Stimulated activated naive B cell treated with anti-CD40 and anti-IgM and Interleukin-4, amounts not matched to agents 10 μg/mL and 1 μg/mL and 100 μg/mL, for 72 hours (primary cell): Measurements from ENCODE around the gene CHMP3.

Source experiments
- ATAC-seq, 2 donors: fragments of 150-1000 bp; cut with Tn5 transposase; replicated peaks; 2 replicates each; pipeline ENCODE4 v1.10.0; 2021; ENCODE audit warnings: moderate library complexity in 1 of 2
- DNase-seq: peaks from one replicate; pipeline ENCODE4 v3.0.0; 2021
- H3K27ac Mint-ChIP-seq: one replicate; pipeline ENCODE4 v1.8.0; 2022; ENCODE audit warnings: mild to moderate bottlenecking, mixed read lengths
- H3K27me3 Mint-ChIP-seq, 2 donors: one replicate each; pipeline ENCODE4 v1.8.0; 2022; ENCODE audit warnings: mixed read lengths in 2 of 2
- H3K36me3 Mint-ChIP-seq, 2 donors: one replicate each; pipeline ENCODE4 v1.8.0; 2022; ENCODE audit warnings: mixed read lengths in 2 of 2, mild to moderate bottlenecking in 1 of 2
- H3K4me1 Mint-ChIP-seq, 2 donors: one replicate each; pipeline ENCODE4 v1.8.0; 2022; ENCODE audit warnings: mixed read lengths in 2 of 2, mild to moderate bottlenecking in 1 of 2
- H3K4me3 Mint-ChIP-seq, 2 donors: one replicate each; pipeline ENCODE4 v1.8.0; 2022; ENCODE audit warnings: mild to moderate bottlenecking in 2 of 2, mixed read lengths in 2 of 2, moderate library complexity in 1 of 2
- H3K9me3 Mint-ChIP-seq, 2 donors: one replicate each; pipeline ENCODE4 v1.8.0; 2022; ENCODE audit warnings: mixed read lengths in 2 of 2, mild to moderate bottlenecking in 1 of 2

Gene CHMP3

GRCh38 chr2:86484385-86484784 lies 78.9 kb downstream of the CHMP3 start:
- no peaks in the 10 kb centered on the region for H3K9me3 Mint-ChIP-seq
- H3K27ac Mint-ChIP-seq: no peak overlapping the region
- peaks cover 0 to 5% of the 10 kb centered on the region in 2 donors for H3K4me1 Mint-ChIP-seq
- ATAC-seq: no peak
- no peak overlapping the region for H3K4me3 Mint-ChIP-seq
- H3K36me3 Mint-ChIP-seq: peaks cover 45 to 79% of the 10 kb centered on the region in 2 donors
- DNase-seq: no peak
- no peaks in the 10 kb centered on the region for H3K27me3 Mint-ChIP-seq

DNA sequence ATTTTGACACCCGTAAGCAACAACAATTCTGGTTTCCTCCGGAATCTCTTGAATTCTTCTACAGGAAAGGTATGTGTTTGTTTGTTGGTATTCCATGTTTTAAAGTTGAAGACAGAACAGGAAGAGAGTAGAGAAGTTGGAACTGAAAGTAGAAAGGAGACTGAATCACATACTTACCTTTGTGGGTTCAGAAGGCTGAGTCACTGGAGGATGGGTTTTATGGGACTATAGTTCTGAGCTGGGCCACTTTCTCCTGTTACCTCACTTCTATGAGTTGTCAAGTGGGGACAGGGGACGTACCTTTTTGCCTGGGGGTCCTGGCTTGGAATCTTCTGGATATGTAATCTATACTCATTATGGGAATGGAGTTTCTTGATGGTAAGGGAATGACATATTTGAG lies 81.2 kb downstream of the CHMP3 start:
- H3K4me3 Mint-ChIP-seq: no peak overlapping the region
- no peaks in the 10 kb centered on the region for H3K27me3 Mint-ChIP-seq
- ATAC-seq: no peak

DNA sequence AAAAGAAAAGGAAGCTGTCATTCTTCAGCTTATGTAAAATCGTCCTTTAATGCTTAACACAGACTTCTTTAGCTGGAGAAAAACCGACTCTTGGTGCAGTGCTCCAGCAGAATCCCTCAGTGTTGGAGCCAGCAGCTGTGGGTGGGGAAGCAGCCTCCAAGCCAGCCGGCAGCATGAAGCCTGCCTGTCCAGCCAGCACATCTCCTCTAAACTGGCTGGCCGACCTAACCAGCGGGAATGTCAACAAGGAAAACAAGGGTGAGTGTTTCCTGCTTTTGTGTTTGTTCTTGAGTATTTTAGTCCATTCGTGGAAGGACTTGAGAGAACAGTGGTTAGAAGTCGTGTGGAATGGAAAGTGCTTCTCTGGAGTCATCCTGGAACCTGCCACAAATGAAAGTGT lies 83.1 kb downstream of the CHMP3 start:
- Mint-ChIP-seq H3K4me3 (no peak overlapping the region), H3K9me3 (no peaks in the 10 kb centered on the region), H3K4me1 (peaks cover 0 to 4% of the 10 kb centered on the region in 2 donors), H3K27me3 (no peaks in the 10 kb centered on the region), H3K27ac (peak overlapping the region; percentile 6), H3K36me3 (peaks cover 47 to 76% of the 10 kb centered on the region in 2 donors)
- DNase-seq (no peak), ATAC-seq (no peak)

More for the DNA sequence above, 81.2 kb downstream of the CHMP3 start:
- DNase-seq: no peak
- no peaks in the 10 kb centered on the region for H3K9me3 Mint-ChIP-seq
- H3K27ac Mint-ChIP-seq: peak overlapping the region; percentile 37
- H3K4me1 Mint-ChIP-seq: peaks cover 0 to 5% of the 10 kb centered on the region in 2 donors
- peaks cover 55 to 82% of the 10 kb centered on the region in 2 donors for H3K36me3 Mint-ChIP-seq

DNA sequence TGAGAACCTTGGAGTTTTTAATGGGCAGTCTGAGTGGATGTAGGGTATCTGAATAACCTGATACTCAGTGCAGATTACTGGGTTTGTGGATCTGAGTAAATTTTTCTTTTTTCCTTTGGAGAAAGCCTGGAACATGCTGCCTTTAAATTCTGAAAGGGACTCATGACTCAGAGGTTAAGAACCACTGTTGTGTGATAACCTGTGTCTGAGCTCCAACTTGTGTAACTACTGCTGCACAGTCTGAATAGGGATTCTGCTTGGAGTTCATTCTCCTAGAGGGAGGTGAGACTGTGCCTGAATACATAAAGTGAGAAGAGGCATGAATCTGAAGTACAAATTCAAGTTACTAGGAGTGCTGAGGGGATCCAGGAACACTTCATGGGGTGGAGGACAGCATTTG lies 85.9 kb downstream of the CHMP3 start:
- Mint-ChIP-seq H3K27ac (no peak overlapping the region), H3K9me3 (no peaks in the 10 kb centered on the region), H3K4me3 (no peak overlapping the region), H3K4me1 (peaks cover 0 to 2% of the 10 kb centered on the region in 2 donors), H3K27me3 (no peaks in the 10 kb centered on the region), H3K36me3 (peaks cover 37 to 71% of the 10 kb centered on the region in 2 donors)
- ATAC-seq (no peak), DNase-seq (no peak)

- peaks cover 37 to 70% of the 10 kb centered on the region in 2 donors for H3K36me3 Mint-ChIP-seq
- no peaks in the 10 kb centered on the region for H3K9me3 Mint-ChIP-seq
- H3K27me3 Mint-ChIP-seq: no peaks in the 10 kb centered on the region
- no peak overlapping the region for H3K27ac Mint-ChIP-seq
- ATAC-seq (no peak), DNase-seq (no peak)
- peaks cover 0 to 1% of the 10 kb centered on the region in 2 donors for H3K4me1 Mint-ChIP-seq
- H3K4me3 Mint-ChIP-seq: no peak overlapping the region
These were observed 86.3 kb downstream of the CHMP3 start for GRCh38 chr2:86476918-86477317.

DNA sequence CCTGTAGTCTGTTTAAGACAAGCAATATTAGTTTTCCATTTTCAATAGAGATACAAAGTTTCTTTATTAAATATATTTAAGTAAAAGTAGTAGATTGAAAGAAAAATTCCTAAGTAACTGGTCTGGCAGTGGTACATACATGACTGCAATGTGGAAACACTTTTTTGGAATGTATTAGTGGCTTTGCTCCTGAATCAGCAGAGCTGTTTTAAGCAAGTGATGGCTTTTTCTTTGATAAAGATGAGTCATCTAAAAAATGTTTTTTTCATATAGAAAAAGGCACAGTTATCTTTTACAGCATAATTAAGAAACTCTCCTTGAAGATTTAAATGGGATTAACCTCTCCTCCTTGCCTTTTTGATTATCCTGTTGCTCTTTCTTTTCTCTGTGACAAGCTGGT lies 87.2 kb downstream of the CHMP3 start:
- Mint-ChIP-seq H3K27ac (no peak overlapping the region), H3K4me1 (no peaks in the 10 kb centered on the region), H3K9me3 (no peaks in the 10 kb centered on the region), H3K36me3 (peaks cover 36 to 69% of the 10 kb centered on the region in 2 donors), H3K27me3 (no peaks in the 10 kb centered on the region), H3K4me3 (no peak overlapping the region)
- ATAC-seq: no peak
- no peak for DNase-seq

GRCh38 chr2:86471637-86472036 lies 91.6 kb downstream of the CHMP3 start:
- Mint-ChIP-seq H3K4me1 (peaks cover 0 to 12% of the 10 kb centered on the region in 2 donors), H3K36me3 (peaks cover 23 to 54% of the 10 kb centered on the region in 2 donors), H3K27me3 (no peaks in the 10 kb centered on the region), H3K9me3 (no peaks in the 10 kb centered on the region), H3K4me3 (no peak overlapping the region), H3K27ac (no peak overlapping the region)
- DNase-seq: no peak
- no peak for ATAC-seq

GRCh38 chr2:86470890-86471289 lies 92.4 kb downstream of the CHMP3 start:
- H3K27ac Mint-ChIP-seq: no peak overlapping the region

GRCh38 chr2:86468162-86469033 lies 94.8 kb downstream of the CHMP3 start:
- H3K4me1 Mint-ChIP-seq: peaks cover 7 to 22% of the 10 kb centered on the region in 2 donors
- peaks cover 28 to 42% of the 10 kb centered on the region in 2 donors for H3K36me3 Mint-ChIP-seq
- no peak for DNase-seq
- peak overlapping the region; percentile 51 for H3K27ac Mint-ChIP-seq
- ATAC-seq: no peak
- no peak overlapping the region for H3K4me3 Mint-ChIP-seq
- H3K9me3 Mint-ChIP-seq: no peaks in the 10 kb centered on the region
- no peaks in the 10 kb centered on the region for H3K27me3 Mint-ChIP-seq

More at GRCh38 chr2:86470890-86471289, 92.4 kb downstream of the CHMP3 start:
- Mint-ChIP-seq H3K4me3 (no peak overlapping the region), H3K36me3 (peaks cover 23 to 49% of the 10 kb centered on the region in 2 donors), H3K9me3 (no peaks in the 10 kb centered on the region), H3K27me3 (no peaks in the 10 kb centered on the region), H3K4me1 (peaks cover 0 to 12% of the 10 kb centered on the region in 2 donors)
- DNase-seq: no peak
- ATAC-seq: no peak

DNA sequence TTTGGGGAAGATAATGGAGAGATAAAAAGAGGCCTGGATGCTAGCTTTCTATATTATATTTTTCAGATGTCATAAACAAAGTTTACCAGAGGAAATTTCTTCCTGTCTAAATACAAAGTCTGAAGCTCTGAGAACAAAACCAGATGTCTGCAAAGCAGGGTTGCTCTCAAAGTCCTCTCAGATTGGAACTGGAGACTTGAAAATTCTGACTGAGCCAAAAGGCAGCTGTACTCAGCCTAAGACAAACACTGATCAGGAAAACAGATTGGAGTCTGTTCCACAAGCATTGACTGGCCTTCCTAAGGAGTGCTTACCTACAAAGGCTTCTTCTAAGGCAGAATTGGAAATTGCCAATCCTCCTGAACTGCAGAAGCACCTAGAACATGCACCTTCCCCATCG lies 96.9 kb downstream of the CHMP3 start:
- Mint-ChIP-seq H3K27me3 (no peaks in the 10 kb centered on the region), H3K9me3 (no peaks in the 10 kb centered on the region), H3K36me3 (peaks cover 34 to 38% of the 10 kb centered on the region in 2 donors), H3K4me1 (peaks cover 7 to 22% of the 10 kb centered on the region in 2 donors), H3K27ac (no peak overlapping the region), H3K4me3 (no peak overlapping the region)
- no peak for DNase-seq
- ATAC-seq: no peak

DNA sequence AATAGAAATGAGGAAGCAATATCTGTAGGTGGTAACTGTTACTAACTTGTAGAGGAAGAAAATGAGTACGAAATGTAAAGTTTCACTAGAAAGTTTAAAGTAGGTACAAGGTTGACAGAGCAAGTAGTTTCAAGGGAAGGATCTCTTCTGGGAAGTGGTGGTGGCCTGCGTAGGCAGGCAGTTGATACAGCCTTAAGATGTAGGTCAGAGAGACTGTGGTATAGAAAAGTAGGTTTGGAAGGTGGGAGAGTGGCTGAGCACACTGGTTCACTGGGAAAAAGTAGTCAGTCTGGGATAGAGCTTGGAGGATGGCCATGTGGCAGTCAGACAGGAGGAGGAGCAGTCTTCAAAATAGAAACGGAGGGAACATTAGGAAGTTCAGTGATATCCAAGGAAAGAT lies 98.6 kb downstream of the CHMP3 start:
- ATAC-seq: peak; percentile 67 to 81
- Mint-ChIP-seq H3K36me3 (peaks cover 37 to 49% of the 10 kb centered on the region in 2 donors), H3K9me3 (no peaks in the 10 kb centered on the region), H3K27me3 (no peaks in the 10 kb centered on the region), H3K4me3 (peak overlapping the region in 1 of 2 donors; percentile 3), H3K27ac (peak overlapping the region; percentile 22), H3K4me1 (peaks cover 7 to 22% of the 10 kb centered on the region in 2 donors)
- no peak for DNase-seq

- peaks cover 39 to 54% of the 10 kb centered on the region in 2 donors for H3K36me3 Mint-ChIP-seq
These were observed 102.0 kb downstream of the CHMP3 start for GRCh38 chr2:86461042-86461743.

GRCh38 chr2:86455181-86455580 lies 108.1 kb downstream of the CHMP3 start:
- H3K4me1 Mint-ChIP-seq: peaks cover 0 to 2% of the 10 kb centered on the region in 2 donors

More at GRCh38 chr2:86461042-86461743, 102.0 kb downstream of the CHMP3 start:
- no peak for DNase-seq
- ATAC-seq: no peak
- no peaks in the 10 kb centered on the region for H3K27me3 Mint-ChIP-seq
- no peak overlapping the region for H3K4me3 Mint-ChIP-seq
- H3K27ac Mint-ChIP-seq: no peak overlapping the region
- peaks cover 9 to 10% of the 10 kb centered on the region in 2 donors for H3K4me1 Mint-ChIP-seq
- H3K9me3 Mint-ChIP-seq: no peaks in the 10 kb centered on the region

DNA sequence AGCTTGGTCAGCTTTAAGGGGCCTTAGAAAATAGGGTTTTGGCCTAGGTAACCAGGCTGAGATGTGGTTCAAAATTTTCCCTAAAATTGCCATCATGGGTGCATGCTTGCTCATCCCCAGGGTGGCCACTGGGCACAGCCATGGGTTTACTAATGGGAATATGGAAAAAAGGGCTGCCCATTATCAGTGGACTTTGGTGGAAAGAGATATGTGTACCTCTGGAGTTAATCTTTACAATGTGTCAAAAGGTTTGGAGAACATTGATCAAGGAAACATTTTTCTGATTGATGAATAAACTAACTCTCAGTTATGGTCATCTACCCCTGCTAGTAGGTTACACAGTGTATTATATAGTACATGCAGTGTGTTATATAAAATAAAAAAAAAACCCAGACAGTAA lies 109.0 kb downstream of the CHMP3 start:
- no peak for DNase-seq
- H3K27me3 Mint-ChIP-seq: no peaks in the 10 kb centered on the region
- peaks cover 0 to 2% of the 10 kb centered on the region in 2 donors for H3K4me1 Mint-ChIP-seq
- no peak overlapping the region for H3K27ac Mint-ChIP-seq
- H3K9me3 Mint-ChIP-seq: no peaks in the 10 kb centered on the region
- ATAC-seq: no peak
- H3K4me3 Mint-ChIP-seq: no peak overlapping the region
- H3K36me3 Mint-ChIP-seq: peaks cover 35 to 55% of the 10 kb centered on the region in 2 donors

More at GRCh38 chr2:86455181-86455580, 108.1 kb downstream of the CHMP3 start:
- peaks cover 31 to 52% of the 10 kb centered on the region in 2 donors for H3K36me3 Mint-ChIP-seq
- ATAC-seq (no peak), DNase-seq (no peak)
- H3K9me3 Mint-ChIP-seq: no peaks in the 10 kb centered on the region
- no peaks in the 10 kb centered on the region for H3K27me3 Mint-ChIP-seq
- no peak overlapping the region for H3K27ac Mint-ChIP-seq
- H3K4me3 Mint-ChIP-seq: no peak overlapping the region
